OCI-LY3 (cell line): Measurements from ENCODE around the gene MFRP.

Experiments
- EZH2phosphoT487 ChIP-seq: fragments of 200-600 bp; shearing (Covaris generic); IDR thresholded peaks from 2 replicates; pipeline ENCODE4 v1.6.1; 2018; ENCODE audit warnings: antibody characterized with exemption, mixed run types, low read depth
- TF ChIP-seq, protein P1 (sequence below): fragments of 200-600, 300-600 bp; sonication (generic); IDR thresholded peaks from 2 replicates; pipeline ENCODE4 v1.5.1; 2014; ENCODE audit warnings: antibody characterized with exemption, low read length, low read depth

DNA sequence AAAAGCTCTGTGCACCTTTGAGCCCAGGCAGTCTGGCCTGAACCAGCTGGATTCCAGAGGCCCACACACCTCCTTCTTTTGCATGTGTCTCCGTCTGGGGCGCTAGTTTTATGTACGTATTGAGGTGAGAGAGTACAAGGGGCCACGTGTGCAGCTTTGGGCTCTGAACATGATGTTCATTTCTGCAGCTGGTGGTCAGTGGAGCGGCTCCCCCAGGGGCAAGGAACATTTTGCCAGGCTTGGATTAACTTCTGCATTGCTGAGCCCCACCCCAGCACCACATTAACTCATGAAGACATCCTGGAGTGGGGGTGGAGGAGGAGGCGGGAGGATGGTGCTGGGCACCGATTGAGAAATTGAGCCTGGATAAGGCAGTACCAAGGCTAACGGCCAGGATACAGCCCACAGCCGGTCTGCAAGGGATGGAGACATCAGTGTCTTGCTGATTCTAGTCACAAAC, 21.2 kb upstream of the MFRP start:
- TF ChIP-seq, protein P1, sequence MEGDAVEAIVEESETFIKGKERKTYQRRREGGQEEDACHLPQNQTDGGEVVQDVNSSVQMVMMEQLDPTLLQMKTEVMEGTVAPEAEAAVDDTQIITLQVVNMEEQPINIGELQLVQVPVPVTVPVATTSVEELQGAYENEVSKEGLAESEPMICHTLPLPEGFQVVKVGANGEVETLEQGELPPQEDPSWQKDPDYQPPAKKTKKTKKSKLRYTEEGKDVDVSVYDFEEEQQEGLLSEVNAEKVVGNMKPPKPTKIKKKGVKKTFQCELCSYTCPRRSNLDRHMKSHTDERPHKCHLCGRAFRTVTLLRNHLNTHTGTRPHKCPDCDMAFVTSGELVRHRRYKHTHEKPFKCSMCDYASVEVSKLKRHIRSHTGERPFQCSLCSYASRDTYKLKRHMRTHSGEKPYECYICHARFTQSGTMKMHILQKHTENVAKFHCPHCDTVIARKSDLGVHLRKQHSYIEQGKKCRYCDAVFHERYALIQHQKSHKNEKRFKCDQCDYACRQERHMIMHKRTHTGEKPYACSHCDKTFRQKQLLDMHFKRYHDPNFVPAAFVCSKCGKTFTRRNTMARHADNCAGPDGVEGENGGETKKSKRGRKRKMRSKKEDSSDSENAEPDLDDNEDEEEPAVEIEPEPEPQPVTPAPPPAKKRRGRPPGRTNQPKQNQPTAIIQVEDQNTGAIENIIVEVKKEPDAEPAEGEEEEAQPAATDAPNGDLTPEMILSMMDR, result no peak
- TF ChIP-seq EZH2phosphoT487, result no peak
